Measurements from ENCODE around the gene CKS1B. TPM values are rescaled to one million over a fixed set of nuclear protein-coding genes. Genes with fewer than 3 reads are reported as not detected.

The CKS1B gene
- total RNA-seq = 141 and 143 TPM in 2 replicates

- intact Hi-C loops (cut with micrococcal nuclease) = loop anchor here (1.0 to 10.0 kb wide), 8 partner anchors 9 to 416 kb away; partner anchors contain the start of genes ADAM15, FLAD1, KRTCAP2 and PMVK
Measured at GRCh38 chr1:154974102-154974807, at the start of gene CKS1B. TSS of gene CKS1B (plus strand) at chr1:154974681. CDS start at chr1:154974746, 65 bp downstream.

- intact Hi-C loops (cut with micrococcal nuclease) = no loop called here
Measured at GRCh38 chr1:154925335-154926170, 48.9 kb upstream of the CKS1B start.

GRCh38 chr1:154926201-154926600 is 48.3 kb upstream of the CKS1B start:
- intact Hi-C loops (cut with micrococcal nuclease) = no loop called here

GRCh38 chr1:154931940-154932487 is 42.5 kb upstream of the CKS1B start:
- intact Hi-C loops (cut with micrococcal nuclease) = loop anchor here (10.0 kb wide), 2 partner anchors 57 to 177 kb away; partner anchors contain the start of gene KCNN3

- intact Hi-C loops (cut with micrococcal nuclease) = loop anchor here (10.0 kb wide), 2 partner anchors 60 to 180 kb away; partner anchors contain the start of gene KCNN3
Measured at GRCh38 chr1:154934358-154934948, 40.0 kb upstream of the CKS1B start.

GRCh38 chr1:154935749-154936554 is 38.5 kb upstream of the CKS1B start:
- intact Hi-C loops (cut with micrococcal nuclease) = loop anchor here (1.0 to 10.0 kb wide), 6 partner anchors 38 to 377 kb away; partner anchors contain the start of genes CKS1B, EFNA4, FLAD1 and KCNN3

GRCh38 chr1:154936555-154937084 is 37.9 kb upstream of the CKS1B start, which contains the start of gene PMVK:
TSS of gene PMVK (minus strand) at chr1:154936719. CDS start at chr1:154936685, 34 bp downstream.
- intact Hi-C loops (cut with micrococcal nuclease) = loop anchor here (1.0 to 10.0 kb wide), 9 partner anchors 19 to 377 kb away; partner anchors contain the start of genes ADAR, CKS1B, EFNA4 and FLAD1

- intact Hi-C loops (cut with micrococcal nuclease) = loop anchor here (1.0 to 10.0 kb wide), 6 partner anchors 18 to 329 kb away; partner anchors contain the start of genes ADAR, EFNA4 and KCNN3
Measured at GRCh38 chr1:154937085-154937987, 37.1 kb upstream of the CKS1B start.

GRCh38 chr1:154937988-154938386 is 36.5 kb upstream of the CKS1B start:
- intact Hi-C loops (cut with micrococcal nuclease) = loop anchor here (1.0 to 10.0 kb wide), 6 partner anchors 17 to 330 kb away; partner anchors contain the start of genes ADAR, EFNA4 and KCNN3

- intact Hi-C loops (cut with micrococcal nuclease) = loop anchor here (5.0 to 10.0 kb wide), 3 partner anchors 64 to 184 kb away; partner anchors contain the start of genes EFNA4 and KCNN3
Measured at GRCh38 chr1:154938604-154939399, 35.7 kb upstream of the CKS1B start.

- intact Hi-C loops (cut with micrococcal nuclease) = no loop called here
Measured at GRCh38 chr1:154940213-154940560, 34.3 kb upstream of the CKS1B start.

- intact Hi-C loops (cut with micrococcal nuclease) = no loop called here
Measured at GRCh38 chr1:154940651-154941194, 33.8 kb upstream of the CKS1B start.

- intact Hi-C loops (cut with micrococcal nuclease) = no loop called here
Measured at GRCh38 chr1:154941333-154942013, 33.0 kb upstream of the CKS1B start.

GRCh38 chr1:154943649-154944400 is 30.7 kb upstream of the CKS1B start:
- intact Hi-C loops (cut with micrococcal nuclease) = no loop called here

GRCh38 chr1:154944401-154945159 is 29.9 kb upstream of the CKS1B start:
- intact Hi-C loops (cut with micrococcal nuclease) = no loop called here

All from T-helper 2 cell treated with Interferon-gamma antibody and Interleukin-4, amounts not matched to agents 100 ng/mL and 5 ng/mL, for 36 hours (primary cell).